ENCODE data around the gene RAB31. TPM values are rescaled to one million over a fixed set of nuclear protein-coding genes. Genes with fewer than 3 reads are reported as not detected.

Gene RAB31
- polyA plus RNA-seq, 1 of the 3 experiments (the other 2 are of a cell fraction), result 23.0 TPM

- TF ChIP-seq REST (IDR thresholded peaks at IDR 0.05; ENCODE audit: low read depth, low read length) (no peak), RXRA (IDR thresholded peaks at IDR 0.05; ENCODE audit: borderline replicate concordance, low read depth) (no peak), TAF1 (IDR thresholded peaks at IDR 0.05; ENCODE audit: borderline replicate concordance, low read depth, low read length) (no peak), EZH2phosphoT487 (IDR thresholded peaks at IDR 0.05; ENCODE audit: borderline replicate concordance, low read depth) (no peak), GABPA (IDR thresholded peaks at IDR 0.05; ENCODE audit: low read depth) (no peak), YY1 (IDR thresholded peaks at IDR 0.05; ENCODE audit: low read depth) (no peak), MAX (IDR thresholded peaks at IDR 0.05; ENCODE audit: low read depth) (no peak), POLR2AphosphoS5 (IDR thresholded peaks at IDR 0.05; ENCODE audit: low read depth, low read length) (no peak), TEAD4 (IDR thresholded peaks at IDR 0.05; ENCODE audit: borderline replicate concordance, insufficient read depth) (no peak), TCF12 (IDR thresholded peaks at IDR 0.05) (no peak), ELF1 (IDR thresholded peaks at IDR 0.05) (no peak), NFIC (IDR thresholded peaks at IDR 0.05; ENCODE audit: borderline replicate concordance) (no peak), MXI1 (IDR thresholded peaks at IDR 0.05; ENCODE audit: low read depth, low read length) (no peak), MEF2A (IDR thresholded peaks at IDR 0.05; ENCODE audit: borderline replicate concordance, low read depth) (no peak), NRF1 (IDR thresholded peaks at IDR 0.05; ENCODE audit: low read depth, low read length) (no peak)
- TF ChIP-seq, protein P1, sequence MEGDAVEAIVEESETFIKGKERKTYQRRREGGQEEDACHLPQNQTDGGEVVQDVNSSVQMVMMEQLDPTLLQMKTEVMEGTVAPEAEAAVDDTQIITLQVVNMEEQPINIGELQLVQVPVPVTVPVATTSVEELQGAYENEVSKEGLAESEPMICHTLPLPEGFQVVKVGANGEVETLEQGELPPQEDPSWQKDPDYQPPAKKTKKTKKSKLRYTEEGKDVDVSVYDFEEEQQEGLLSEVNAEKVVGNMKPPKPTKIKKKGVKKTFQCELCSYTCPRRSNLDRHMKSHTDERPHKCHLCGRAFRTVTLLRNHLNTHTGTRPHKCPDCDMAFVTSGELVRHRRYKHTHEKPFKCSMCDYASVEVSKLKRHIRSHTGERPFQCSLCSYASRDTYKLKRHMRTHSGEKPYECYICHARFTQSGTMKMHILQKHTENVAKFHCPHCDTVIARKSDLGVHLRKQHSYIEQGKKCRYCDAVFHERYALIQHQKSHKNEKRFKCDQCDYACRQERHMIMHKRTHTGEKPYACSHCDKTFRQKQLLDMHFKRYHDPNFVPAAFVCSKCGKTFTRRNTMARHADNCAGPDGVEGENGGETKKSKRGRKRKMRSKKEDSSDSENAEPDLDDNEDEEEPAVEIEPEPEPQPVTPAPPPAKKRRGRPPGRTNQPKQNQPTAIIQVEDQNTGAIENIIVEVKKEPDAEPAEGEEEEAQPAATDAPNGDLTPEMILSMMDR (IDR thresholded peaks at IDR 0.05), result no peak
- 81% methylated on average over 3 of the region's 3 CpGs for WGBS (ENCODE audit: low lambda C conversion rate)
- no peak overlapping the region for H3K4me3 ChIP-seq (ENCODE audit: low read depth in 2 of 2, low read length in 1 of 2)
These were observed 18.8 kb upstream of the RAB31 start for GRCh38 chr18:9689253-9689652.

More at GRCh38 chr18:9689253-9689652, 18.8 kb upstream of the RAB31 start:
- Histone ChIP-seq H3K9me2 (no peaks in the 10 kb centered on the region), H3F3A (replicated peaks; ENCODE audit: insufficient read depth) (no peaks in the 10 kb centered on the region), H3K79me2 (ENCODE audit: insufficient read depth) (no peaks in the 10 kb centered on the region), H3K9ac (no peak overlapping the region), H3K27ac (ENCODE audit: low read depth in 2 of 2, low read length in 1 of 2) (no peak overlapping the region), H3K4me1 (ENCODE audit: control insufficient read depth in 1 of 2, insufficient read depth in 2 of 2, low read depth in 1 of 2, low read length in 1 of 2) (peaks cover 0 to 6% of the 10 kb centered on the region in 2 experiments; a peak in 3 of 4 replicates), H3K27me3 (ENCODE audit: insufficient read depth) (no peaks in the 10 kb centered on the region), H4K20me1 (ENCODE audit: insufficient read depth) (no peaks in the 10 kb centered on the region), H3K4me2 (no peak overlapping the region), H3K36me3 (replicated peaks in 1 of 2; ENCODE audit: control insufficient read depth in 1 of 2, insufficient read depth in 2 of 2, low read length in 1 of 2) (no peaks in the 10 kb centered on the region), H2AFZ (ENCODE audit: low read depth) (no peak overlapping the region), H3K9me3 (no peaks in the 10 kb centered on the region)
- no peak for DNase-seq
- POLR2A ChIA-PET, result no interaction called here
- CTCF ChIA-PET, result no interaction called here

Measured in SK-N-SH (cell line).